Hematopoietic multipotent progenitor cell treated with erythropoietin and hydrocortisone succinate and interleukin-3 and kit ligand, for 4 days (in vitro differentiated cells): Measurements from ENCODE around the gene HOXB13.

Source experiments
- DNase-seq: peaks from one replicate; pipeline ENCODE4 v3.0.0-alpha.2; 2015

The HOXB13 gene

DNA sequence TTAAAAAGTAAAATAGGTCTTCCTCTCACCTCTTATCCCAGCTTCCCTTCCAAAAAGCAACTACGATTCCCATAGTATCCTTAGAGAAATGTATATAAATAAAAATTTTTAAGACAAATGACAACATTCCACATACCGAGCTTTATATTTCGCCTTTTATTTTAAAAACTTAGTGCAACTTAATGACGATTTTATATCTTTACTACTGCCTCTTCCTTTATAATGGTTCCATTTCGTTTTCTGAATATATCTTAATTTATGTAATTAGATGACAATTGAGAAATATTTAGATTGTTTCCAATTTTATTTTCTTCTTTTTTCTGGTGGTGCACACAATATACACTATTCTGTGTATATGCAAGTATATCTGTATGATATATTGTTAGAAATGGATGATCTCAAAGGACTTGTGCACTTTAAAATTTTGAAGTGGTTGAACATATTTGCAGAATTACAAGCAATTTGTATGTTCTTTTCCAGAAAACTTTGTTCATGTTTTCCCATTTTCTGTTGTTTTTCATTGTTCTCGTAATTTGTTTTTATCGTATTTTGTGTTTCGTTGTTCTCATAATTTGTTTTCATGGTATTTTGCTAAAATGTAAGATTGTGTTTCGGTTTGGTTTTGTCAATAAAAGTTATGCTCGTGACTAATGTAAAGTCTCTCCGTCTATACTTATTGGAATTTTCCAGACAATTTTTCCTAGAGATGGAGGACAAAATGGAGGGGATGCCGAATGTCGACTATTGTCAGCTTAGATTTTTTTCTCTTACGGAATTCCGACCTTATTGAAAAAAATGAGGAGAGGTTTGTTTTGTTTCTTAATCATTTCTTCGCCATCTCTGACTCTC, 20.4 kb upstream of the HOXB13 start:
- no peak for DNase-seq

DNA sequence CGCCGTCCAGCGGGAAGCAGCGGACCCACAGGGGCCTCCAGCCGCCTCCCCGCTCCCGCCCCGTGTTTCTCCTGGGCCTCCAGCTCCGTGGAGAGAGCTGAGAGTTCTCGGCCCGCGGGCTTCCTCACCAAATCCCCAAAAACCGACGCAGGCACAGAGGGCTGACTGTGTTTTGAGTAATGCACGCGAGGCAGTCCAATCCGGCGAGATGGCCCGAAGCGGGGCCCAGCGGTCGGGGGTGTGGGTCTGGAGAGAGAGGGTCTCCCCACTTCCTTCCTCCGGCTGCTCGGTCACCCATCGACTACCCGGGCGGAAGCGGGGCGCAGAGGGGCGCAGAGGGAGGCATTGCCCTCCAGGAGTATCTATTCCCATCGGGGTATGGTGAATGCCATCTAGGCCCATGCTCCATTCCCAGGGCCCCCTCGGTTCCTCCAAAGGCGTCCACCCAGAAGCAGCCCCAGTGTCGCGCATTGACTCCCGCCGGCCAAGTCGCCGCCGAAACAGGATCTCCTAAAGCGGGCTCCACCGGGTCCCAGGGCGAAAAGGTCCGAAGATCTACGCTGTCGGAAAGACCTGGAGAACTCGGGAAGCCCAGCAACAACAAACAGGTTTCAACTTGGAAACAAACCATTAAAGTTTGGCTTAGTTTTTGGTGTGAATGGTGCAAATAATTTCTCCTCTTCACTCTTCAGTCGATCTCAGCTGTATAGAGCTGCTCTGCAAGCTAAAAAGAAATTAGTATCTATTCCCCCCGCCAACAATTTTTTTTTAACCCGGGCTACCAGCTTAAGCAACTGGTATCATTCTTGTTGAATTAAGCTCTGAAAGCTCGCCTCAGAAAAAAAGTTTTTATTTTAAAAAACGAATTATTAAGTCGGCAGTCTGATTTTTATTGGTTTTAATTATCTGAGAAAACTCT, 19.2 kb upstream of the HOXB13 start:
- no peak for DNase-seq

DNA sequence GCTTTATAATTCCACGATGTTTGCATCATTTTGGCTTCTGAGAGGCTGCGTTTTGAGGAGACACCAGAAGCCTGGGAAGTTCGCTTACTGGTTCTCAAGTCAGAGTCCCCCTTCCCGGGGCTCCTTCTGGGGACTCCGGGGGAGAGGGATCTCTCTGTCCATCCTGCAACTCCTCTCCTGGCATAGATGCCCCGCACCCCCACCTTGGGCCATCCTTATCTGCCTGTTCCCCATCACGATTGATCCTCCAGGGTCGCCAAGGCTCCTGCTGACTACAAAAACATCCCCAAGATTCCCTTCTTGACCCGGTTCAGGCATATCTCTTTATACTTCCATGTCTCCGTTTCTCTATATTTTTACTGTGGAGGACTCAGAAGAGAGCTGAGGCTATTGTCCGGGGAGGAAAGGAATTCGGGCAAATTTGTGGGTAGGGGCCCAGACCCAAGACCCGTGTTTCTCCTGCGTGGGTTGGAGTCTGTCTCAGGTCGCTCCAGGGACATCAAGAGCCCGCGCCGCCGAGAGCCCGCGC, 18.4 kb upstream of the HOXB13 start:
- DNase-seq = no peak

DNA sequence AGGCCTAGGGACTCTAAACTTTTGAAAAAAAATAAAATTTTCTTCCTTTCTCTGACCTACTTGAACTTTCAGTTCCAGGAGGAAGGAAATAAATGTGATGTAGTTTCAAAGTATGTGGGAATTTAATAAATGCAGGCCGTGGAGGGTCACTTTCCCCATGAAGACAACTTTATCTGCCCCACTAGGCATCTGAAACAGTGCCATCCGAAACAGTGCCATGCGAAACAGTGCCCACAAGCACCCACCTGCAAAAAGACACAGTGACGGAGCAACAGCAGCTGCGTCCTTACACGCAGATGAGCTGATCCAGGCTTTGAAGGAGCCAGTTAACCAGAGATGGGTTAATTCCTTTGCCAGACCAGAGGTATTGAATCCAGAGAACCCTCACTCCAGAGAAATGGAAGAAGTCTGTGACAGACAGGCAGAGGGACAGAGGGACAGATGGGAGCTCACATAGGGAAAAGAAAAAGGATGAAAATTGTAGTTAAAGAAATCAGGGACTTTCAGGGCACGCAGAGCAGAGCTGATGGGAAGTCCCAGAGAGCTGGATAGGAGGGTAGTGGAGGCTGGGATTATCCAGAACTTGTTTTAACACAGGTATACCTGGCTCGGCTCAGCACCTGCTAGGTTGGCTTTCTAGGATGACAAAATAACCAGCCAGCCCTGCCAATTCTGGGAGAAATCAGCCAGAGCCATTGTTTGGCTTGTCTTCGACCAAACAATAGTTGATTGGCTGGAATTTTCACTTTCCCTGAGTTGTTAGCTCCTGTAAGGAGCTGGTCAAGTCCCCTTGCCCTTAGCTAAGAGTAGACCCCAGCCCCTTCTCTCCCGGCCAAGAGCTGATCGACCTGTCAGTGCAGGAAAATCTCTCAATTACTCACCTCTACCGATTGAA, 17.1 kb upstream of the HOXB13 start:
- no peak for DNase-seq

DNA sequence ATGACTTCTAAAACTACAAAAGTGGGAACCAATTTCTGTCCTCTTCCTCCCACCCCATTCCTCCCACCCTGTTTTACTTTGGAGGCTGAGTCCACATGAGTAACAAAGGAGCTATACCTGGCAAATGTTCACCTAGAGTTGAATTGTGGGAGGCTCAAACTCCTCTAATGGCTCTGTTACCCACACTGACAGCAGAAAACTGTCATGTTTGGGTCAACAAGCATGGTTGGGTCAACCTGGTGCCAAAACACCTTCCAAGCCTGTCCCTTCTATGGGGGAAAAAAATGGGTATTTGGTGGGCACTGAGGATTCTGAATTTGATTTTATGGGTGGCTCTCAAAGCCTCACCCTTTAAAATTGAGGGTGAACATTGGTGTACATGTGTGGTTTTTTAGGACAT, 12.0 kb upstream of the HOXB13 start:
- no peak for DNase-seq

DNA sequence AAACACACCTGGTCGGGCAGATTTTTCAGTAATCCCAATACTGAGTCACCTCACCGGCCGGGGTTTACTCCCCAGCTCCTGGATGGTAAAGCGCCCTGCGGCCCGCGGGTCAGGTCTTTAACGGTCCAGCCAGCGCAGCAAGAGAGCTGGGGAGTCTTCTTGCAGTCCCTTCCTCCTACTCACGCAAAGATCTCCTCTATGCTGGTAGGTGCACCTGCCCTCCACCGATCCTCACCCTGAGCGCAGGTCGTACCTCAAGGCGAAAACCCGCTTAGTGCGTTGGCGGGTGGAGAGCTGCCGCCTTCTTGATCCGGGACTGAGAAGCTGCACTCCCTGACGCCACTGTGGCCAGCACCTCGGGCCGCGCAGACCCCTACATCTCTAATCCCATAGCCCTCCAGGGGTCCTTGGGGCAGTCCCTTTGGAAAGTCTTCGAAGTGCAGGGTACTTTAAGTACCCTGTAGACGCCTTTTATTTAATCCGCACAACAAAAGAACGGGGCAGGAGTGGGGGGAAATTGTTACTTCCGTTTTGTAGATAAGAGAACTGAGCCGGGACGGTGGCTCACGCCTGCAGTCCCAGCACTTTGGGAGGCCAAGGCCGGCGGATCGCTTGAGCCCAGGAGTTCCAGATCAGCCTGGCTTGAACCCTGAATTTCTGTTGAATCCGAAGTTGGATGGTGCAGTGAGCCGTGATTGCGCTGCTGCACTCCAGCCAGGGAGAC, 10.4 kb upstream of the HOXB13 start:
- no peak for DNase-seq

DNA sequence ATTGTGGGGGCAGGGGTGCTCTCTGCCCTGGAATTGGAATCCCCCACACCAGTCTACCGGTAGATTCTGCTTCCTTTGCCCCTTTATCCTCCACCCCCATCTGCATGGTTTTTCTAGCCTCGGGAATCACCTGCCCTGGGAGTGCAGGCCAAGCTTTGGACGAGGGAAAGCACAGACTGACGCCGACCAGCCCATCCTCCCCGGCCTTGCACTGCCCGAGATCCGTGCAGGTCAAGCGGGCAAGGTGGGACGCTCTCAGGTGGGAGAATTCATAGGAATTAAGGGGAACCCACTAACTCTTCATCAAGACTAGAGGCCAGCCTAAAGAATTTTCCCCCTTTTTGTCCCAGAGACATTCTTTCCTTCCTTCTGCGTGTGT, 9.9 kb upstream of the HOXB13 start:
- no peak for DNase-seq

DNA sequence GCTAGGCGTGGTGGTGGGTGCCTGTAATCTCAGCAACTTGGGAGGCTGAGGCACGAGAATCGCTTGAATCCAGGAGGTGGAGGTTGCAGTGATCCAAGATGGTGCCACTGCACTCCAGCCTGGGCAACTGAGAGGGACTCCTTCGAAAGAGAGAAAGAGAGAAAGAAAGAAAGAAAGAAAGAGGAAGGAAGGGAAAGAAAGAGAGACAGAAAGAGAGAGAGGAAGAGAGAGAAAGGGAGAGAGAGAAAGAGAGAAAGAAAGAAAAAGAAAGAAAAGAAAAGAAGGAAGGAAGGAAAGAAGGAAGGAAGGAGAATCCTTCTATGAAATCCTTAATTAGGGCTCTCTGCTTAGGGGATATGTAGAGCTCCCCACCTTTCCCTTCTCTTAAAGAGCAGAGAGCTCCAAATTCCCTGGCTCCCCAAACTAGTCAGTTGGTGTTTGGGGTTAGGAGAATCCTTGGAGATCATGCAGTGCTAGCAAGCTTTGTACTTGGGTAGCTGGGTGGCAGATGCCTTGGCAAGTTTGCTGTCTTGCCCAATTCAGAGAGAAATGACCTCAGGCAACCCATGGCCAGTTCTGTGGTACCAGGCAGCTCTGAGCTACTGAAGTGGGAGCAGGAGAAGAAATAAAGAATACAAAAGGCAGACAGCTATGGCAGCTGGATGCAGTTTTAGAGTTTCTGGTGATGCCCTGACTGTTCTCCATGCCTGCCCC, 8.9 kb upstream of the HOXB13 start:
- DNase-seq = no peak

DNA sequence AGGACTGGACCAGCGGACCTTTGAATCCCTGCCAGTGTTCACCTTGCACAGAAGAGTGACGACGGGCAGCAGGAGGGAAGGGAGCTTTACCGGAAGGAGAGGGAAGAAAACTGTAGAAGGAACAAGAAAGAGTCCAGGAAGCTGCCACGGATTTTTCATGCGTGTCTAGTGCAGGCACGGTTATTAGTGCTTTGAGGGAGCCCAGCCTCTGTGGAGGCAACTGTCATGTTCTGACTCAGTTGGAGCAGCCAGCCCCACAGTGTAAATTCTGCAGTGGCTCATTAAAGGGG, 6.5 kb upstream of the HOXB13 start:
- no peak for DNase-seq

DNA sequence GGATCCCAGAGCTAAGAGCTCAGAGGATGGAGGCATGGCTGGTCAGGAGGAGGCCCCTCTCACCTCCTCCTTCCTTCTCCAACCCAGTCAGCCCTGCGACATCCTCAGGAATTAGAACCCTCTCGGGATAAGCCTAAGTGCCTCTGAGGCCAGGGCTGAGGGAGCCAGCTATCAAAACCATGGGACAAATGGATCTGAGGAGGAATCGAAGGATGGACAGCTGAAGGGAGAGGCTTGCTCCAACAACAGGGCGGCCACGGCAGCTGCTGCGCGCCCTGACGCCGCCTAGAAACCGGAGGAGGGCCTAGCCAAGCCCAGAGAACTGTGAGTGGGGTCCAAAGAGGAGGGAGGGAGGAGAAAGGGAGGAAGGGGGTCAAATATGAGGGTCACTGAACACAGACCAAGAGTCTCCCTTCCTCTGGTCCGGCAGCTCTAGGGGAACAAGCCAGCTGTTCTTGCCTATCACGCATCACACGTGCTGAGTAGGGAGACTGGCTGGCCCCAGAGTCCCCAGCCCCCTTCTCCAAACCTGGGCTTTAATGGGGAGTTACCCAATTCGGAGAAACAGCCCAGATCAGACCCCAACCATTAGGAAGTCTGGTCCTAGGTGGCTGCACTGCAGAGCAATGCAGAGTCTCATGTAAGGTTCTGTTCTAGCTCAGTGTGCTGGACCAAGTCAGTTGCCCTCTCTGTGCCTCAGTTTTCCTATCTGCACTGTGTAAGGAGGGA, 5.9 kb upstream of the HOXB13 start:
- no peak for DNase-seq

DNA sequence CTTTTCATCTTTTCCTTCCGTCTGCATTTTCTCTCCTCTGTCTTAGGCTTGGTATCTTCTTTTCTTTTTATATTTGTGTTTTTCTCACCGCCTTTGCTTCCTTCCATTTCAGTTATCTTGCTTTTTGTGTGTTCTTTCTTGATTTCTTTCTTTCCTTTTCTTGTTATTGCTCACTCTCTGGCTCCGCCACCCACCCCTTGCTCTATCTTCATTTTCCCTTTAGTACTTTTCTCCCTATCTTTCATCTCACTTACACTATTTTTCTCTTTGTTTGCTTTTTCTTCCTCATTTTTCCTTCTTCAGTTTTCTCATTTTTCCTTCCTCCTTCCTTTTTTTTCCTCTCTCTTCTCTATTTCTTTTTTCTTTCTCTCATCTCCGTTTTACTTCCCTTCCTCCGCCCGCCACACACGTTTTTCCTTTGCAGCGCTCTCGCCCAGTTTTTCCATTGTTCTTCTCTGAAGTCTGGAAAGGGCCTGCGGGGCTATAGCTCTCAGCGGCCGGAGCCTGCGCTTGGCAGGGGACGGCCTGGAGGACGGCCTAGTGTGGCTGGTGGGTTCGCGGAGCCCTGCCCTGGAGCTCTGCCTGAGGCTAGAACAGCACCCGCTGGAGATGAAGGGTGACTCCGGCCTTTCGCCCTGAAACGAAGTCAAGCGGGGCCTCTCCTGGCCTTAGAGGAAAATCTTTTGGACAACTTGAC, 5.2 kb upstream of the HOXB13 start:
- DNase-seq = no peak

DNA sequence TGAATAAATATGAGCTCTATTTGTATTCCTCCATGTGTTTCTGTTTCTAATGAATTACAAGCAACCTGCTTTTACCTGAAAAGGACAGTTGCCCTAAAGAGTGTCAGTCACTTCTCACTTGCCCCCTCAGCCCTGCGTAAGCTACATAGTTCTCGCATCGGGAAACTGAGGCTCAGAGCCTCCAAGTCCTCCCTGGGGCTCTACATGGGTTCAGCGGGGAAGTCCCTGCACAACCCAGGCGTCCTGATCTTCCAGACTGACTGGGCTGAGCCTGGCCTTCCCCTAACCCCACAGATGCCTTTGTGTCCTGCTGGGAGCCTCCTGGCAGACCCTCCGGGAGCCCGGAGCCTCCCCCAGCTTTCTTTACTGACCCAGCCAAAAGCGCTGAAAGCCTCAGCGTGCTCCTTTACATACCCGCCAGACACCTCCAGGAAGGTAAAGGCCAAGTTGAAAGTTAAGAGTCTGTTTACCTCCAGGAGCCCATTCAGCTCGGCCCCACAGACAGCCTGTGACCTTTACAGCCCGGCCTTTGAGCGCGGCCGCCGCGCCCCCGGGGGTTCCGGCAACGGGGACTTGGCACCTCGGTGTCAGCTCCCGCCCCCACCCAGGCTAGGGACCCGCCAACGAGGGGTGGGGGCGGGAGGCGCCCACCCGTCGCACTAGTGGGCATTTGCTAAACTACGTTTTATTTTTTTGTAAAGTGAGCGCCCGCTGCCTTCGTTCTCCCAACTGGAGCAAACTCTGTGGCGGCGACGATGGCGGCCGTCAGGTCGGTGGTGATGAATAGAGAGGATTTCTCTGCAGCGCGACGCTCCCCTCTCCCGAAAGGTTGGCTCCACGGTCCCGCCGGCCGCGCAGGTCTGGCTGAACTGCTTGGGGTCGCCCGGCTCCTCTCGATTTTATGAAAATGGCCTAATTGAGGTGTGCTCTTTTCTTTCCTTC, 4.4 kb upstream of the HOXB13 start:
- no peak for DNase-seq

DNA sequence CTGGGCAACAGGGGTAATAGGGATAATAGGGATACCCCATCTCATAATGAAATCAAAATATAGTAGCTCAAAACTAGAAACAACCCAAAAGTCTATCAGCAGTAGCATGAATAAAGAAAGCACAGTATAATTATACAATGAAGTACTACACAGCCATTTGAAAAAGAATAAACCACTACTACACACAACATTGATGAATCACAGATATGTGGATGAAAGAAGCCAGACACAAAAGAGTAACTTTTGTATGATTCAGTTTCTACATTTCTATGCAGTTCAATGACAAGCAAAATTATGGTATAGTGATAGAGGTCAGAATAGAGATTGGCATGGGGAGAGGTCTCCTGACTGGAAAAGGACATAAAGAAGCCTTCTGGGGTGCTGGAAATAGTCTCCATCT, 2.8 kb upstream of the HOXB13 start:
- no peak for DNase-seq

DNA sequence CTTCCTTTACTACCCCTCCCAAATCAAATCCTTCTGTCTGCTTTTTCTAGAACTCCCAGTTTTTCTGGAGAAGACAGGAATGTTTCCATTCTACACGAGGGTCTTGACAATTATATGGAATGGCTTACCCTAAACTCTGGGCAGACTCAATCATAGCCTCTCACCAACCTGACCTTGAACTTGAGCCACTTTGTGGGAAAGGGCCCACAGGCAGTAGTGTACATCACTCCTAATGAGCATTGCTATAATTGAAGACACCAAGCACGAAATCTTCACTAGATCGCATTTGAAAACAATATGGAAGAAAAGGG, 1.6 kb upstream of the HOXB13 start:
- no peak for DNase-seq

DNA sequence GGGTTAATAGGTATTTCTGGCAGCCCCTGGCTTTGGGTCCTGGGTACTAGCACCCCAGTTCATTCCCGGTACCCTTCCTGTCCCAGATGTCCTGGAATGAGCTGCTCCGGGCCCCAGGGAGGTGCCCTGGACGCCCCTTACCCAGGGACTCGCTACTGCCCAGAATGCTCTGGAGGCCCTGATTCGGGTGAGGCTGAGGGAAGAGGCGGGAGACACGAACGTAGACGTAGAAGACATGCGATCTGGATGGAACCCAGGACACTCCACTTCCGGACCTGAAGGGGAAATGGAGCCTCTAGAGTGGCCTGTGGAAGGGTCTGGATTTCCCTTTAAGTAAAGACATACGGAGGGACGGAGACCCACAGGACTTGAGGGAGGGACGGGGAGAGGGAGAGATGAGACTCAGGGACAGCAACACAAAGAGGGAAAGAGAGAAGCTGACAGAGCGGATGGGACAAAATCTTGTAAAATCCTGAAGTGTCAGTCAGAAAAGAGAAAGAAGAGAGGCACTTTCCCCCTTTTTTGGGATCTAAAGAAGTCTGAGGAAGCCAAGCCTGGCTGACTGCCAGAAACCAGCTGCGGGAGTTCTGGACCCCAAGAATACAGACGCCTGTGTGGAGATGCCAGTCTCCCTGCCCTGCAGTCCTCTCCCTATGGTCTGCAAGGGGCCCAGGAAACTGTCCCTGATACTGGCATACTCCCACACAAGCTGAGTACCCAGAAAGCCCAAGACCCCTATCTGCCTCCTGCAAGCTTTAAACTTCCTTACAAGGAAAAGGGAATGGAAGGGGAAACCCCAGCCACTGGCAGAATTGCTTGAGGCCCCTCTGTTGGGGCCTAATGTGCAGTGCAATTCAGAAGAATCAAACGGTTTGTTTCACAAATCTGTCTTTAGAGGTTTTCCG, 1.0 kb upstream of the HOXB13 start:
- no peak for DNase-seq

DNA sequence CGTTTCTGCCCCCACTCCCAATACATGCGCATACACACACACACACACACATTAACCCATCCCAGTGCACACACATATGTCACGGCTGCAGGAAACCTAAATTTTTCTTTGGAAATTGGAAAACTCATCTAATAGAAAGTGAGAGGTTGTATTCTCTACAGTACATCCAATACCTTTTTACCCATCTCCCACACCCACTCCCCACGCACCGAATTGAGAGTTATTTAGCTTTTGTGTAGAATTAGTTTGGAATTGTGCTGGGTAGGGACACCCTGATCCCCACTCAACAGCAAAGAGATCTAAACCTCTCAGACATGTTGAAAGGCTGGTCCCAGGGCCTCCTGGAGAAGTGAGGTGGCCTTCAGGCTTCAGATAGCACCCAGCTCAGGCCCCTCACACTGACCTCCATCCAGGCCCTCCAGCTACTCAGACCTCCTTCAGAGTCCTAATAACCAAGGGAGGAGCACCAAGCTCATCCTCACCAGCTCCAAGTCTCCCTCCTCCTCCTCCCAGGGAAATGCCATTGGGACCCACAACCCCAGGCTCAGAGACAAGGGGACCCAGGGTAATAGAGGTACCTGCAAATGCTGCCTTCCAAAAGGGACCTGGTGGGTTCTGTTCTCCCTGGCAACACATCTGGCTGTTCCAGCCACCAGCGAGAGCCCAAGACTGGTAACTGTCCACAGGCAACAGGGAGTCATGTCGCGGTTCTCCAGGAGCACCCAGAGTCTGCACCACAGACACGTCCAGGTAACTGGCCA, 955 bp downstream of the HOXB13 start:
- DNase-seq = no peak

DNA sequence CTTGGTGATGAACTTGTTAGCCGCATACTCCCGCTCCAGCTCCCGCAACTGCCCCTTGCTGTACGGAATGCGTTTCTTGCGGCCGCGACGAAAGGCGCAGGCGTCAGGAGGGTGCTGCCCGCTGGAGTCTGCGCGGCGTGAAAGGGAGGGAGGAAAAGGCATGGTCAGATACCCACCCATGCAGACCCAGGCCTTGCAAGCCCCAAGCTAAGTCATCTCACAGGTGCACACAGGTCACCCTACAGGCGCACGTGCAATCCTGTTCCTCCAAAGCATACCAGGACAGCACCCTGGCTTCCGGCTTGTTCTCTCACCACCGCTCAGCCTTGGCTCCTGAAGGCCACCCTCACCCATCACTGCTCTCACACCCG, 1.6 kb downstream of the HOXB13 start:
- DNase-seq = no peak
